Trophoblast cell (in vitro differentiated cells and primary cell): ENCODE data around the gene SLC19A1.

ENCODE experiments used
- DNase-seq, 2 donors: peaks; one replicate each; pipeline ENCODE4 v3.0.0-alpha.2; 2016
- H2AFZ ChIP-seq: 2 replicates; pipeline ENCODE4 v1.6.1; 2013; ENCODE audit warnings: low read length, moderate library complexity, mild to moderate bottlenecking; ENCODE audit not compliant: insufficient read depth, poor library complexity
- H2AK5ac ChIP-seq: 2 replicates; pipeline ENCODE4 v1.6.1; 2013; ENCODE audit warnings: mild to moderate bottlenecking, low read length
- H2BK120ac ChIP-seq: 2 replicates; pipeline ENCODE4 v1.6.1; 2013; ENCODE audit warnings: low read length, mild to moderate bottlenecking, moderate library complexity; ENCODE audit not compliant: insufficient read depth, poor library complexity
- H2BK12ac ChIP-seq: 2 replicates; pipeline ENCODE4 v1.6.1; 2013; ENCODE audit warnings: mild to moderate bottlenecking, low read length, moderate library complexity
- H2BK5ac ChIP-seq: 2 replicates; pipeline ENCODE4 v1.6.1; 2013; ENCODE audit warnings: low read length, low read depth, moderate library complexity, mild to moderate bottlenecking; ENCODE audit not compliant: poor library complexity
- H3K14ac ChIP-seq: 2 replicates; pipeline ENCODE4 v1.6.1; 2013; ENCODE audit warnings: mild to moderate bottlenecking, low read length
- H3K18ac ChIP-seq: 2 replicates; pipeline ENCODE4 v1.6.1; 2013; ENCODE audit warnings: mild to moderate bottlenecking, low read length
- H3K23ac ChIP-seq: 2 replicates; pipeline ENCODE4 v1.6.1; 2013; ENCODE audit warnings: low read length
- H3K27ac ChIP-seq: 2 replicates; pipeline ENCODE4 v1.5.1; 2013; ENCODE audit warnings: low read depth, mild to moderate bottlenecking, inconsistent platforms, low read length, moderate library complexity
- H3K27me3 ChIP-seq: 2 replicates; pipeline ENCODE4 v1.6.1; 2013; ENCODE audit warnings: inconsistent platforms, mild to moderate bottlenecking, low read length, moderate library complexity; ENCODE audit not compliant: insufficient read depth
- H3K36me3 ChIP-seq, 2 experiments: 1 replicate in 1 of 2; 2 replicates in 1 of 2; pipeline ENCODE4 v1.6.1; 2013; ENCODE audit warnings: low read length in 2 of 2, mild to moderate bottlenecking in 2 of 2, moderate library complexity in 1 of 2; ENCODE audit not compliant: insufficient read depth in 2 of 2, control insufficient read depth in 1 of 2
- H3K4ac ChIP-seq: 2 replicates; pipeline ENCODE4 v1.6.1; 2013; ENCODE audit warnings: low read depth, mild to moderate bottlenecking, low read length, moderate library complexity
- H3K4me1 ChIP-seq, 2 experiments: 1 replicate in 1 of 2; 2 replicates in 1 of 2; pipeline ENCODE4 v1.6.1; 2013; ENCODE audit warnings: low read length in 2 of 2, mild to moderate bottlenecking in 2 of 2, moderate library complexity in 1 of 2; ENCODE audit not compliant: insufficient read depth in 2 of 2, control insufficient read depth in 1 of 2
- H3K4me2 ChIP-seq: 2 replicates; pipeline ENCODE4 v1.6.1; 2013; ENCODE audit warnings: inconsistent platforms, mild to moderate bottlenecking, low read length, moderate library complexity
- H3K4me3 ChIP-seq: 2 replicates; pipeline ENCODE4 v1.5.1; 2013; ENCODE audit warnings: mild to moderate bottlenecking, low read depth, low read length, inconsistent platforms
- H3K79me1 ChIP-seq: one replicate; pipeline ENCODE4 v1.6.1; 2013; ENCODE audit warnings: low read length
- H3K79me2 ChIP-seq: 2 replicates; pipeline ENCODE4 v1.6.1; 2013; ENCODE audit warnings: low read length, mild to moderate bottlenecking; ENCODE audit not compliant: control insufficient read depth, insufficient read depth, poor library complexity
- H3K9ac ChIP-seq: 2 replicates; pipeline ENCODE4 v1.6.1; 2013; ENCODE audit warnings: mild to moderate bottlenecking, low read length
- H3K9me3 ChIP-seq: 2 replicates; pipeline ENCODE4 v1.6.1; 2013; ENCODE audit warnings: low read depth, mild to moderate bottlenecking, control low read depth, inconsistent platforms, low read length; ENCODE audit not compliant: insufficient read depth
- H4K12ac ChIP-seq: 2 replicates; pipeline ENCODE4 v1.6.1; 2013; ENCODE audit warnings: low read depth, mild to moderate bottlenecking, low read length, moderate library complexity
- H4K8ac ChIP-seq: 2 replicates; pipeline ENCODE4 v1.6.1; 2013; ENCODE audit warnings: low read depth, mild to moderate bottlenecking, low read length, moderate library complexity
- H4K91ac ChIP-seq: one replicate; pipeline ENCODE4 v1.6.1; 2013; ENCODE audit warnings: low read depth, mild to moderate bottlenecking, low read length, moderate library complexity
- WGBS: extraction: QIAGEN DNeasy Blood & Tissue Kit; methylation state at CpG from one replicate; pipeline ENCODE4 v1.1.7; 2013; ENCODE audit warnings: missing lambda C conversion rate; ENCODE audit not compliant: insufficient read length, insufficient coverage; ENCODE audit errors: extremely low coverage; 5-methylcytosine and 5-hydroxymethylcytosine counted together

The SLC19A1 gene

DNA sequence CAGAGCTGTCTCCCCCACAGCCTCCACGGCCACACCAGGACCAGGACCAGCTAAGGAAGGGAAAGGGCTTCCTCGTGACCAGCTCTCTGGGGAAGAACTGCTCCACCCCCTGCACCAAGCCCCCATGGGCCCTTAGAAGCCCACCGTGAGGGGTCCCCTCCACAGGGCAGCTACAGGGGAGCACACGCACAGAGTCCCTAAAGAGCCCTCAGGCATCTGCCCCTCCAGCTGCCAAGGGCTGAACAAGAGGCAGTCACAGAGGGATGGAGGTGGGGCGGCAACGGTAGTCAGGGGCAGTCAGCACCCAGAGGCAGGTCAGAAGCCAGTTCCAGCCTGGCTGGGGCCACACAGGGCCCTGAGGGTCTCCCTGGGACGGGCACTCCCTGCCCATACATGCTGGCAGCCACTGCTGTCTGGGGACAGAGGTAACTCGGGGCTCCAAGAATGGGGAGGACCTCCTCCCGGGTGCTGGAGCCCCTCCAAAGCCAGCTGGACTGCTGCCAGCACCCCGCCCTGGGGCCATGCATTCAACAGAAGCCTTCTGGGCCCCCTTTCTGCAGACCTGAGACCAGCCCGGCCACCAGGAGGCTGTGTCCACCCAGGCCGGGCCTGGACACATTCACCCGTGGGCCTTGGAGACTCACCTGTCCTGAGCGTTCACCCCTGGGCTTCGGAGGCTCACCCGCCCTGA lies 18.7 kb downstream of the SLC19A1 start:
- no peak for DNase-seq
- no peak overlapping the region for H3K4me3 ChIP-seq
- H3K4ac ChIP-seq: no peak overlapping the region
- peak overlapping the region; percentile 20 for H2BK12ac ChIP-seq
- peaks cover 1% of the 10 kb centered on the region for H3K79me1 ChIP-seq
- no peak overlapping the region for H4K12ac ChIP-seq
- H2AK5ac ChIP-seq: no peak overlapping the region
- H3K27me3 ChIP-seq: no peaks in the 10 kb centered on the region
- H3K9ac ChIP-seq: no peak overlapping the region
- no peaks in the 10 kb centered on the region for H3K4me1 ChIP-seq
- H4K91ac ChIP-seq: no peak overlapping the region
- no peak overlapping the region for H3K4me2 ChIP-seq
- H4K8ac ChIP-seq: no peak overlapping the region
- no peak overlapping the region for H3K27ac ChIP-seq
- no peak overlapping the region for H3K23ac ChIP-seq
- peaks cover 6% of the 10 kb centered on the region for H3K9me3 ChIP-seq
- peaks cover 20 to 22% of the 10 kb centered on the region in 2 experiments for H3K36me3 ChIP-seq
- H2BK5ac ChIP-seq: no peak overlapping the region
- H2AFZ ChIP-seq: no peak overlapping the region
- no CpG with 5 or more reads among the region's 16 CpGs for WGBS
- no peak overlapping the region for H3K14ac ChIP-seq
- H3K18ac ChIP-seq: no peak overlapping the region
- no peaks in the 10 kb centered on the region for H3K79me2 ChIP-seq
- H2BK120ac ChIP-seq: no peak overlapping the region

DNA sequence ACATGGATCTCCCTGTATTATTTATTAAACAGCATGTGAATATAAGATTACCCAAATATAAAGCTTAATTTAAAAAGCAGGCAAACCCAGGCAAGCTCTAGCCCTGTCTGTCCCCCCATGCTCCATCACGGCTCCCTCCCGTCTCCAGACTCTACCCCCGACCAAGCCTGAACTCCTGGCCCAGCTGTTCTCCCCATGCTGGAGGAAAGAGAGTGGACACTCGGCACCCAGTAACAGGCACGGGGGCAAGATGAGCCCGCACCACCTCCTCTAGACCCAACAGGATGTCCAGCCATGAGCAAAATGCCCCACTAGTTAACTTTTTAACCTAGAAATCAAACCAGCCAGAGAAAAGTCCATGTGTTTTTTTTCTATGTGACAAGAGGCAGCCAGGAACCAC lies 19.3 kb downstream of the SLC19A1 start:
- Histone ChIP-seq H3K4me3 (no peak overlapping the region), H3K36me3 (peaks cover 20 to 22% of the 10 kb centered on the region in 2 experiments), H2BK12ac (no peak overlapping the region), H3K27ac (no peak overlapping the region), H2AK5ac (no peak overlapping the region), H3K79me2 (no peaks in the 10 kb centered on the region), H3K79me1 (peaks cover 1% of the 10 kb centered on the region), H4K8ac (no peak overlapping the region), H3K27me3 (no peaks in the 10 kb centered on the region), H2BK120ac (no peak overlapping the region), H3K23ac (no peak overlapping the region), H2BK5ac (no peak overlapping the region), H2AFZ (no peak overlapping the region), H3K4me1 (no peaks in the 10 kb centered on the region), H3K14ac (no peak overlapping the region), H3K9ac (no peak overlapping the region), H3K4me2 (no peak overlapping the region), H4K12ac (no peak overlapping the region), H4K91ac (no peak overlapping the region), H3K9me3 (peaks cover 6% of the 10 kb centered on the region), H3K18ac (no peak overlapping the region), H3K4ac (no peak overlapping the region)
- no CpG with 5 or more reads among the region's 6 CpGs for WGBS
- no peak for DNase-seq

DNA sequence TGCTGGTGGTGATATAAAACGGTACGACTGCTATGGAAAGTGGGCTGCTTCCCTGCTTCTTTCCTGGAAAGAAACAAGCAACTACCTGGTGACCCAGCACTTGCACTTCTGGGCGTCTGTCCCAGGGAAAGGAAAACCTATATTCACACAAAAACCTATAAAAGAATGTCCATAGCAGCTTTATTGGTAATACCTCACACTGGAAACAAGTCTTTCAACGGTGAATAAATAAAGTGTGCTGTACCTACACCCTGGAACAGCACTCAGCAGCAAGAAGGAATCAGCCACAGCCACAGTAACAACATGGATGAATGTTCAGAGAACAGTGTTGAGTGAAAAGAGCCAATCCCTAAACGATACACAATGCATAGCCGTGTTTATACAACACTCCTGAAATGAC lies 19.9 kb downstream of the SLC19A1 start:
- H3K23ac ChIP-seq: no peak overlapping the region
- H3K9ac ChIP-seq: no peak overlapping the region
- H3K14ac ChIP-seq: no peak overlapping the region
- no peak overlapping the region for H2AK5ac ChIP-seq
- peaks cover 1% of the 10 kb centered on the region for H3K79me1 ChIP-seq
- H3K18ac ChIP-seq: no peak overlapping the region
- no peak overlapping the region for H4K12ac ChIP-seq
- no peak overlapping the region for H4K8ac ChIP-seq
- no peak overlapping the region for H3K4ac ChIP-seq
- no peak overlapping the region for H2AFZ ChIP-seq
- H3K79me2 ChIP-seq: no peaks in the 10 kb centered on the region
- H3K4me1 ChIP-seq: no peaks in the 10 kb centered on the region
- H3K27ac ChIP-seq: no peak overlapping the region
- no peak overlapping the region for H4K91ac ChIP-seq
- H2BK120ac ChIP-seq: no peak overlapping the region
- no CpG with 5 or more reads among the region's 6 CpGs for WGBS
- H3K4me3 ChIP-seq: no peak overlapping the region
- H3K27me3 ChIP-seq: no peaks in the 10 kb centered on the region
- no peak overlapping the region for H2BK5ac ChIP-seq
- H2BK12ac ChIP-seq: no peak overlapping the region
- H3K9me3 ChIP-seq: peaks cover 10% of the 10 kb centered on the region
- no peak for DNase-seq
- peaks cover 20 to 22% of the 10 kb centered on the region in 2 experiments for H3K36me3 ChIP-seq
- no peak overlapping the region for H3K4me2 ChIP-seq

DNA sequence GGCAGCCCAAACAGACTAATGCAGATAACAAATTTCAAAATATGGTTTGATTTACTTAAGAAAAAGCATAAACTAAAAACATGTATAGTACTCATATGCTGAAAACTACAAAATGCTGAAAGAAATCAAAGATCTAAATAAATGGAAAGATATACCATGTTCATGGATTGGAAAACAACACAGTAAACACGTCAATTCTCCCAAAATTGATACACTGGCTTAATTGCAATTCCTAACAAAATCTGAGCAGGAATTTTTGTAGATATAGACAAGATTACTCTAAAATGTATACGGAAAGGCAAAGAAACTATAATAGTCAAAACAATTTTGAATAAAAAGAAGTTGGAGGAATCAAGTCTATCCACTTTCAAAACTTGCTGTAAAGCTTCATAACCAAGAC lies 21.0 kb downstream of the SLC19A1 start:
- H3K23ac ChIP-seq: no peak overlapping the region
- H3K36me3 ChIP-seq: peaks cover 24 to 25% of the 10 kb centered on the region in 2 experiments
- no peak overlapping the region for H3K14ac ChIP-seq
- H3K79me2 ChIP-seq: no peaks in the 10 kb centered on the region
- H2AFZ ChIP-seq: no peak overlapping the region
- no peak overlapping the region for H2BK12ac ChIP-seq
- H3K4me2 ChIP-seq: no peak overlapping the region
- H2AK5ac ChIP-seq: no peak overlapping the region
- H3K9me3 ChIP-seq: peaks cover 13% of the 10 kb centered on the region
- H4K8ac ChIP-seq: no peak overlapping the region
- no peak overlapping the region for H3K9ac ChIP-seq
- H3K27ac ChIP-seq: no peak overlapping the region
- no peak overlapping the region for H2BK5ac ChIP-seq
- H3K18ac ChIP-seq: no peak overlapping the region
- no peak overlapping the region for H3K4me3 ChIP-seq
- no peak overlapping the region for H2BK120ac ChIP-seq
- H4K12ac ChIP-seq: no peak overlapping the region
- no peaks in the 10 kb centered on the region for H3K27me3 ChIP-seq
- DNase-seq: no peak
- no CpG with 5 or more reads among the region's 2 CpGs for WGBS
- no peak overlapping the region for H4K91ac ChIP-seq
- peaks cover 1% of the 10 kb centered on the region for H3K79me1 ChIP-seq
- H3K4me1 ChIP-seq: peaks cover 2 to 3% of the 10 kb centered on the region in 2 experiments
- H3K4ac ChIP-seq: no peak overlapping the region
